ENCODE measurements around the gene ID1.

DNA sequence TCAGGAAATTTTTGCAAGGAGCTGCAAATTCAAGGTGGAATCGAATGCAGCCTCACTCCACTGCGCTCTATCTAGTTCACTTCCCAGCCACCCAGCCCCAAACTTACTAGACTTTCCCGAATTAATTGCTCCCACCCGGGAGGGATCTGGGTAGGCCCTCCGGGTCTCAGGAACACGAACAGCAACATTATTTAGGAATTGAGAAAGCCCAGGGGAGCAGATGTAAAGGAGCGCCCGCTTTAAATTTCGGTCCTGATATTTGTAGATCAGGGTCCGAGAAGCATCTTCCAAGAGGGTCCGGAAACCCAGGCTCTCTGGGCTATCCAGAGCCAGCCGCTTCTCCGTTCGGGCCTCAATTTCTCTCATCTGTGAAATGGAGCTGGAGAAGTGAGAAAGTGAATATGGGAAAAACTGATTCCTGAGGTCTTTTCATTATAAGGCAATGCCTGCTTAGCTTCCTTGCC is 490 bp upstream of the ID1 start:
- no peak for TF ChIP-seq POLR2A (IDR thresholded peaks at IDR 0.05)
- TF ChIP-seq, protein P1, sequence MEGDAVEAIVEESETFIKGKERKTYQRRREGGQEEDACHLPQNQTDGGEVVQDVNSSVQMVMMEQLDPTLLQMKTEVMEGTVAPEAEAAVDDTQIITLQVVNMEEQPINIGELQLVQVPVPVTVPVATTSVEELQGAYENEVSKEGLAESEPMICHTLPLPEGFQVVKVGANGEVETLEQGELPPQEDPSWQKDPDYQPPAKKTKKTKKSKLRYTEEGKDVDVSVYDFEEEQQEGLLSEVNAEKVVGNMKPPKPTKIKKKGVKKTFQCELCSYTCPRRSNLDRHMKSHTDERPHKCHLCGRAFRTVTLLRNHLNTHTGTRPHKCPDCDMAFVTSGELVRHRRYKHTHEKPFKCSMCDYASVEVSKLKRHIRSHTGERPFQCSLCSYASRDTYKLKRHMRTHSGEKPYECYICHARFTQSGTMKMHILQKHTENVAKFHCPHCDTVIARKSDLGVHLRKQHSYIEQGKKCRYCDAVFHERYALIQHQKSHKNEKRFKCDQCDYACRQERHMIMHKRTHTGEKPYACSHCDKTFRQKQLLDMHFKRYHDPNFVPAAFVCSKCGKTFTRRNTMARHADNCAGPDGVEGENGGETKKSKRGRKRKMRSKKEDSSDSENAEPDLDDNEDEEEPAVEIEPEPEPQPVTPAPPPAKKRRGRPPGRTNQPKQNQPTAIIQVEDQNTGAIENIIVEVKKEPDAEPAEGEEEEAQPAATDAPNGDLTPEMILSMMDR (IDR thresholded peaks at IDR 0.05), result no peak
